Hematopoietic multipotent progenitor cell treated with erythropoietin and hydrocortisone succinate and interleukin-3 and kit ligand, for 17 days (in vitro differentiated cells): Measurements from ENCODE around the gene STX17.

Experiments used
- DNase-seq: peaks from one replicate; pipeline ENCODE4 v3.0.0-alpha.2; 2015; ENCODE audit warnings: low spot score

STX17 gene

GRCh38 chr9:99907208-99907532 lies 716 bp downstream of the STX17 start:
- DNase-seq = no peak

- no peak for DNase-seq
Observed at GRCh38 chr9:99911600-99911999, 5.1 kb downstream of the STX17 start.

GRCh38 chr9:99916650-99917049 lies 10.2 kb downstream of the STX17 start:
- DNase-seq = no peak

GRCh38 chr9:99918134-99918533 lies 11.7 kb downstream of the STX17 start:
- DNase-seq = no peak

- DNase-seq = no peak
Observed at GRCh38 chr9:99919930-99920329, 13.5 kb downstream of the STX17 start.

- no peak for DNase-seq
Observed at GRCh38 chr9:99921875-99922710, 15.6 kb downstream of the STX17 start.

- DNase-seq = no peak
Observed at GRCh38 chr9:99922711-99923030, 16.2 kb downstream of the STX17 start.

GRCh38 chr9:99925541-99925940 lies 19.1 kb downstream of the STX17 start:
- no peak for DNase-seq

- DNase-seq = no peak
Observed at GRCh38 chr9:99929652-99930051, 23.2 kb downstream of the STX17 start.

GRCh38 chr9:99931155-99931840 lies 24.8 kb downstream of the STX17 start:
- no peak for DNase-seq

GRCh38 chr9:99936947-99937587 lies 30.6 kb downstream of the STX17 start:
- DNase-seq = no peak

GRCh38 chr9:99947395-99947794 lies 40.9 kb downstream of the STX17 start:
- no peak for DNase-seq

GRCh38 chr9:99948482-99948881 lies 42.0 kb downstream of the STX17 start:
- no peak for DNase-seq

- DNase-seq = no peak
Observed at GRCh38 chr9:99948896-99949295, 42.4 kb downstream of the STX17 start.

- DNase-seq = no peak
Observed at GRCh38 chr9:99953861-99954507, 47.5 kb downstream of the STX17 start.

GRCh38 chr9:99954819-99955218 lies 48.4 kb downstream of the STX17 start:
- DNase-seq = no peak

GRCh38 chr9:99955606-99956005 lies 49.2 kb downstream of the STX17 start:
- no peak for DNase-seq

- DNase-seq = no peak
Observed at GRCh38 chr9:99962680-99963261, 56.3 kb downstream of the STX17 start.

- no peak for DNase-seq
Observed at GRCh38 chr9:99964336-99964735, 57.9 kb downstream of the STX17 start.

- DNase-seq = no peak
Observed at GRCh38 chr9:99966001-99966400, 59.5 kb downstream of the STX17 start.

- no peak for DNase-seq
Observed at GRCh38 chr9:99966716-99967115, 60.3 kb downstream of the STX17 start.

GRCh38 chr9:99967457-99967856 lies 61.0 kb downstream of the STX17 start:
- no peak for DNase-seq

- DNase-seq = no peak
Observed at GRCh38 chr9:99970481-99970880, 64.0 kb downstream of the STX17 start.
